CD4-positive, alpha-beta T cell treated with Interleukin-12 subunit alpha and Interleukin-12 subunit beta, for 1 hour (primary cell): Measurements from ENCODE around the gene HINFP.

Source experiments
- DNase-seq: peaks from one replicate; pipeline ENCODE4 v3.0.0-alpha.2; 2020

The HINFP gene

GRCh38 chr11:119121008-119121810 lies at the start of gene HINFP:
HINFP (plus strand) TSS chr11:119121580; CDS start chr11:119126945, 5,365 bp downstream.
- DNase-seq, result peak; percentile 100

GRCh38 chr11:119077839-119078238 lies 43.5 kb upstream of the HINFP start:
- DNase-seq, result no peak

- DNase-seq, result no peak
Measured at GRCh38 chr11:119078675-119079420, 42.5 kb upstream of the HINFP start.

GRCh38 chr11:119081682-119082260 lies 39.6 kb upstream of the HINFP start:
- DNase-seq, result no peak

- peak; percentile 93 for DNase-seq
Measured at GRCh38 chr11:119084663-119085436, 36.5 kb upstream of the HINFP start, which contains the start of gene HMBS. HMBS (plus strand) TSS chr11:119084881; CDS start chr11:119085034, 153 bp downstream.

- DNase-seq, result no peak
Measured at GRCh38 chr11:119085437-119085847, 35.9 kb upstream of the HINFP start.

- no peak for DNase-seq
Measured at GRCh38 chr11:119087123-119087522, 34.3 kb upstream of the HINFP start.

GRCh38 chr11:119087747-119088241 lies 33.6 kb upstream of the HINFP start:
- DNase-seq, result no peak

GRCh38 chr11:119088406-119088805 lies 33.0 kb upstream of the HINFP start:
- DNase-seq, result no peak

- DNase-seq, result no peak
Measured at GRCh38 chr11:119089319-119089718, 32.1 kb upstream of the HINFP start.

GRCh38 chr11:119091178-119091577 lies 30.2 kb upstream of the HINFP start:
- DNase-seq, result no peak

- DNase-seq, result no peak
Measured at GRCh38 chr11:119091966-119092879, 29.2 kb upstream of the HINFP start.

GRCh38 chr11:119092880-119093842 lies 28.2 kb upstream of the HINFP start:
- DNase-seq, result no peak

GRCh38 chr11:119093942-119094815 lies 27.2 kb upstream of the HINFP start:
- peak; percentile 47 for DNase-seq

- DNase-seq, result peak; percentile 71
Measured at GRCh38 chr11:119094816-119095065, 26.6 kb upstream of the HINFP start.

- peak; percentile 100 for DNase-seq
Measured at GRCh38 chr11:119095066-119095880, 26.1 kb upstream of the HINFP start.

GRCh38 chr11:119099711-119100110 lies 21.7 kb upstream of the HINFP start:
- DNase-seq, result no peak

GRCh38 chr11:119100246-119100970 lies 21.0 kb upstream of the HINFP start:
- DNase-seq, result peak; percentile 28
